Lower leg skin (tissue), 3 donors: Measurements from ENCODE around the gene NFASC.

Experiments
- POLR2A ChIP-seq, 2 donors: fragments of 450-650 bp; IDR thresholded peaks; one replicate each; pipeline ENCODE4 v1.6.1; 2016 to 2017; ENCODE audit warnings: antibody characterized with exemption in 2 of 2, mild to moderate bottlenecking in 1 of 2, moderate library complexity in 1 of 2
- TF ChIP-seq, protein P1 (sequence below), 3 donors: fragments of 450-650 bp; IDR thresholded peaks; one replicate each; pipeline ENCODE4 v1.5.1; 2016; ENCODE audit warnings: antibody characterized with exemption in 3 of 3, mild to moderate bottlenecking in 3 of 3, moderate library complexity in 2 of 3

DNA sequence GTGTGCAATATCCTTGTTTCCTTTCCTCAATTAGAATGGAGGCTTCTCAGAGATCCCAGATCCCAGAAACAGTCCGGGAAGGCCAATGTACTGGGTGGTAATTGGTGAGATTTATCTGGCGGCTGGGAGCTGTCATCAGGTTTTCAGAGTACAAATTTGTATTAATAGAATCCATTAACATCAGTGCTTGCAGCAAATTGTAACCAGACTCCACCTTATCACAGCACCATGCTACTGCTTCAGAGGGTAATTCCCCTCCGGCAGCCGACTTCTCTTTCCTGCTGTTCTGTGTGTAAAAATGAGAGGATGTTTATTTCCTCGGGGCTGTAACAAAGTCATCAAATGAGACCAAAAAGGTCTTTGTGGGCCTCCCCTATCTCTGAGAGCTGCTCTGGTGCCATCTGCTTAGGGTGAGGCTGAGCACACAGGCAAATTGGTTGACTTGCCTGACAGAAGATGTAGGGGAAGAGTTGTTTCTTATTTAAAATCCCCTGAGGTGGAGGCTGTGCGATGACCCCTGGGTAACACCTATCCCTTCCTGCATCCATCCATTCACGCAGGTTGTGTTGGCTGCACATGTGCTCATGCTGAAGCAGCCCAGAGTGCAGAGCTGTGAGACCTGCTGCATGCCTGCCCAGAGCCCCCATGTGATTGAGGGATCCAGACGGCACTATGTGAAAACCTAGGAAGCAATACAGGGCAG is 19.2 kb downstream of the NFASC start:
- TF ChIP-seq, protein P1, sequence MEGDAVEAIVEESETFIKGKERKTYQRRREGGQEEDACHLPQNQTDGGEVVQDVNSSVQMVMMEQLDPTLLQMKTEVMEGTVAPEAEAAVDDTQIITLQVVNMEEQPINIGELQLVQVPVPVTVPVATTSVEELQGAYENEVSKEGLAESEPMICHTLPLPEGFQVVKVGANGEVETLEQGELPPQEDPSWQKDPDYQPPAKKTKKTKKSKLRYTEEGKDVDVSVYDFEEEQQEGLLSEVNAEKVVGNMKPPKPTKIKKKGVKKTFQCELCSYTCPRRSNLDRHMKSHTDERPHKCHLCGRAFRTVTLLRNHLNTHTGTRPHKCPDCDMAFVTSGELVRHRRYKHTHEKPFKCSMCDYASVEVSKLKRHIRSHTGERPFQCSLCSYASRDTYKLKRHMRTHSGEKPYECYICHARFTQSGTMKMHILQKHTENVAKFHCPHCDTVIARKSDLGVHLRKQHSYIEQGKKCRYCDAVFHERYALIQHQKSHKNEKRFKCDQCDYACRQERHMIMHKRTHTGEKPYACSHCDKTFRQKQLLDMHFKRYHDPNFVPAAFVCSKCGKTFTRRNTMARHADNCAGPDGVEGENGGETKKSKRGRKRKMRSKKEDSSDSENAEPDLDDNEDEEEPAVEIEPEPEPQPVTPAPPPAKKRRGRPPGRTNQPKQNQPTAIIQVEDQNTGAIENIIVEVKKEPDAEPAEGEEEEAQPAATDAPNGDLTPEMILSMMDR (IDR thresholded peaks at IDR 0.05), result no peak
- TF ChIP-seq POLR2A (IDR thresholded peaks at IDR 0.05), result no peak
